Measurements from ENCODE around the gene FILIP1L. TPM values are rescaled to one million over a fixed set of nuclear protein-coding genes. Genes with fewer than 3 reads are reported as not detected.

The FILIP1L gene
- total RNA-seq, 1 experiment from 2014 or later = 4.3 TPM

- no TSS peak for BruUV-seq (replicated peaks)
- intact Hi-C loops (cut with micrococcal nuclease; ENCODE audit: unreplicated experiment) = no loop called here
- Histone ChIP-seq H3K4me1 (ENCODE audit: insufficient read depth, low read length, poor library complexity, severe bottlenecking) (no peaks in the 10 kb centered on the region), H3K9me3 (ENCODE audit: low read depth, low read length, poor library complexity, severe bottlenecking) (peaks cover 8% of the 10 kb centered on the region), H3K27ac (ENCODE audit: low read depth, low read length, poor library complexity, severe bottlenecking) (no peak overlapping the region), H3K27me3 (replicated peaks; ENCODE audit: insufficient read depth, low read depth, low read length, poor library complexity) (no peaks in the 10 kb centered on the region), H3K4me3 (ENCODE audit: low read depth, low read length, poor library complexity, severe bottlenecking) (no peak overlapping the region), H3K36me3 (ENCODE audit: insufficient read depth, low read length, poor library complexity, severe bottlenecking) (no peaks in the 10 kb centered on the region)
- TF ChIP-seq CTCF (conservative IDR thresholded peaks at IDR 0.05; ENCODE audit: low read depth, low read length) (no peak), EZH2 (IDR thresholded peaks at IDR 0.05; ENCODE audit: borderline replicate concordance, low read depth, low read length, poor library complexity, severe bottlenecking) (no peak)
- ChIA-PET POLR2A (ENCODE audit: low non-redundant PET) (no interaction called here), CTCF (no interaction called here)
- DNase-seq (ENCODE audit: low spot score) = no peak
Measured at GRCh38 chr3:100140976-100141375, 26.7 kb upstream of the FILIP1L start.

DNA sequence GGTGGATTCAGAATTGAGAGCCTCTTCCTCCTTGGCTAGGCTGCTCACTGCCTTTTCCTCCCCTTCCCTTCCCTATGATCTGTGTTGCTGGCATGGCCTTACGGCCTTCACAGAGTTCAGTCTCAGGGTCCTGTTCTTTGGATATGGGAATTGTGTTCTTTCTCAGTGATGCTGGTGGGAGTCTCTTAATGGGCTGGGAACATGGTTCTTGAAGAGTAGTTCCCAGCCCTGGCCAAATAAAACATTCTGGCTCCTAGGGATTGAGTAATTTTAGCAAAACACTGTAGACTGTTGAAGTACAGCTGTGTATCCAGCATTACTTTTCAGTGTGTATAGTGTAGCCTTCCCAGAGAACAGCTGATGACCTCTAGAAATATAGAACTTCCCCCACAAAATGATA lies 22.6 kb upstream of the FILIP1L start:
- intact Hi-C loops (cut with micrococcal nuclease; ENCODE audit: unreplicated experiment) = no loop called here
- no peaks in the 10 kb centered on the region for H3K4me1 ChIP-seq (ENCODE audit: insufficient read depth, low read length, poor library complexity, severe bottlenecking)
- no peak for TF ChIP-seq EZH2 (IDR thresholded peaks at IDR 0.05; ENCODE audit: borderline replicate concordance, low read depth, low read length, poor library complexity, severe bottlenecking)
- TF ChIP-seq CTCF (conservative IDR thresholded peaks at IDR 0.05; ENCODE audit: low read depth, low read length) = no peak
- no peaks in the 10 kb centered on the region for H3K9me3 ChIP-seq (ENCODE audit: low read depth, low read length, poor library complexity, severe bottlenecking)
- CTCF ChIA-PET = no interaction called here
- no TSS peak for BruUV-seq (replicated peaks)
- no peaks in the 10 kb centered on the region for H3K27me3 ChIP-seq (replicated peaks; ENCODE audit: insufficient read depth, low read depth, low read length, poor library complexity)
- POLR2A ChIA-PET (ENCODE audit: low non-redundant PET) = no interaction called here
- no peaks in the 10 kb centered on the region for H3K36me3 ChIP-seq (ENCODE audit: insufficient read depth, low read length, poor library complexity, severe bottlenecking)
- no peak overlapping the region for H3K27ac ChIP-seq (ENCODE audit: low read depth, low read length, poor library complexity, severe bottlenecking)
- DNase-seq (ENCODE audit: low spot score) = no peak
- no peak overlapping the region for H3K4me3 ChIP-seq (ENCODE audit: low read depth, low read length, poor library complexity, severe bottlenecking)

- H3K4me3 ChIP-seq (ENCODE audit: low read depth, low read length, poor library complexity, severe bottlenecking) = no peak overlapping the region
- H3K27me3 ChIP-seq (replicated peaks; ENCODE audit: insufficient read depth, low read depth, low read length, poor library complexity) = no peaks in the 10 kb centered on the region
- no peak for DNase-seq (ENCODE audit: low spot score)
- intact Hi-C loops (cut with micrococcal nuclease; ENCODE audit: unreplicated experiment) = no loop called here
- ChIA-PET POLR2A (ENCODE audit: low non-redundant PET) (no interaction called here), CTCF (interaction anchor here (0.6 kb wide), 1 partner anchor 299 kb away, joined by 5 read pairs; no protein-coding TSS in a partner anchor)
- no peaks in the 10 kb centered on the region for H3K36me3 ChIP-seq (ENCODE audit: insufficient read depth, low read length, poor library complexity, severe bottlenecking)
- TF ChIP-seq EZH2 (IDR thresholded peaks at IDR 0.05; ENCODE audit: borderline replicate concordance, low read depth, low read length, poor library complexity, severe bottlenecking) (no peak), CTCF (conservative IDR thresholded peaks at IDR 0.05; ENCODE audit: low read depth, low read length) (no peak)
- no TSS peak for BruUV-seq (replicated peaks)
- peaks cover 5% of the 10 kb centered on the region for H3K4me1 ChIP-seq (ENCODE audit: insufficient read depth, low read length, poor library complexity, severe bottlenecking)
- no peaks in the 10 kb centered on the region for H3K9me3 ChIP-seq (ENCODE audit: low read depth, low read length, poor library complexity, severe bottlenecking)
- H3K27ac ChIP-seq (ENCODE audit: low read depth, low read length, poor library complexity, severe bottlenecking) = no peak overlapping the region
Measured at GRCh38 chr3:100131241-100131640, 16.9 kb upstream of the FILIP1L start.
